T-helper 2 cell (primary cell): ENCODE results near the gene SPATA18.
A peak's percentile ranks its signal among the peaks of the same experiment; 100 is the strongest.

Experiments
- DNase-seq, 5 experiments: peaks; one replicate each; pipeline versions ENCODE4 v3.0.0 to v3.0.0-alpha.2; 2012 to 2022
- total RNA-seq, 2 donors: gene quantifications; one replicate each; lab custom pipeline; 2026; lab: John Stamatoyannopoulos, UW

The SPATA18 gene
- total RNA-seq, result 0 to 0.27 reads per million in 2 donors

- DNase-seq, result no peak
These were observed at the start of gene SPATA18 for GRCh38 chr4:52051213-52051614. Gene SPATA18 (plus strand): TSS chr4:52051304. CDS start chr4:52051705, 401 bp downstream.

GRCh38 chr4:52001616-52002015 is 49.5 kb upstream of the SPATA18 start:
- DNase-seq, result no peak

- DNase-seq, result no peak
These were observed 46.7 kb upstream of the SPATA18 start for GRCh38 chr4:52004414-52004813.

GRCh38 chr4:52005604-52006273 is 45.4 kb upstream of the SPATA18 start:
- no peak for DNase-seq

- DNase-seq, result no peak
These were observed 44.2 kb upstream of the SPATA18 start for GRCh38 chr4:52006887-52007286.

- no peak for DNase-seq
These were observed 40.1 kb upstream of the SPATA18 start for GRCh38 chr4:52010986-52011385.

- no peak for DNase-seq
These were observed 38.5 kb upstream of the SPATA18 start for GRCh38 chr4:52012651-52013050.

GRCh38 chr4:52014903-52015302 is 36.2 kb upstream of the SPATA18 start:
- DNase-seq, result no peak

GRCh38 chr4:52015366-52015765 is 35.7 kb upstream of the SPATA18 start:
- DNase-seq, result no peak

- no peak for DNase-seq
These were observed 34.1 kb upstream of the SPATA18 start for GRCh38 chr4:52016981-52017380.

- no peak for DNase-seq
These were observed 33.3 kb upstream of the SPATA18 start for GRCh38 chr4:52017814-52018213.

GRCh38 chr4:52019936-52020657 is 31.0 kb upstream of the SPATA18 start, which contains the start of gene LRRC66:
Gene LRRC66 (minus strand): TSS chr4:52020363. CDS start chr4:52017613, 2,750 bp downstream.
- DNase-seq, result no peak

- DNase-seq, result no peak
These were observed 22.1 kb upstream of the SPATA18 start for GRCh38 chr4:52028970-52029369.

- no peak for DNase-seq
These were observed 19.1 kb upstream of the SPATA18 start for GRCh38 chr4:52032005-52032404.

- no peak for DNase-seq
These were observed 15.9 kb upstream of the SPATA18 start for GRCh38 chr4:52035190-52035589.

GRCh38 chr4:52036886-52037530 is 14.1 kb upstream of the SPATA18 start:
- DNase-seq, result no peak

GRCh38 chr4:52037689-52038102 is 13.4 kb upstream of the SPATA18 start:
- peak in 1 of 5 experiments; percentile 66 for DNase-seq

GRCh38 chr4:52038103-52038912 is 12.8 kb upstream of the SPATA18 start, which contains the start of gene SGCB:
Gene SGCB (minus strand): TSS chr4:52038299. CDS start chr4:52038259, 40 bp downstream.
- peak; percentile 51 to 86 (median 64) for DNase-seq

- DNase-seq, result no peak
These were observed 6.1 kb upstream of the SPATA18 start for GRCh38 chr4:52045028-52045427.

- DNase-seq, result no peak
These were observed 1.8 kb upstream of the SPATA18 start for GRCh38 chr4:52049266-52049665.

- DNase-seq, result no peak
These were observed 741 bp downstream of the SPATA18 start for GRCh38 chr4:52051615-52052474.

GRCh38 chr4:52052475-52052780 is 1.3 kb downstream of the SPATA18 start:
- DNase-seq, result no peak
